Activated naive CD4-positive, alpha-beta T cell treated with anti-CD3 and anti-CD28 coated beads, Interleukin-2, amount 50 U/mL, for 16 hours (primary cell): Measurements from ENCODE around the gene CECR2.
"Not testable (repeated sequence)": the region's sequence is repeated elsewhere in the genome, so short reads cannot be mapped to it uniquely, and the experiment has no call there.

ENCODE experiments used
- DNase-seq: peaks from one replicate; pipeline ENCODE4 v3.0.0-alpha.2; 2020

Gene CECR2

DNA sequence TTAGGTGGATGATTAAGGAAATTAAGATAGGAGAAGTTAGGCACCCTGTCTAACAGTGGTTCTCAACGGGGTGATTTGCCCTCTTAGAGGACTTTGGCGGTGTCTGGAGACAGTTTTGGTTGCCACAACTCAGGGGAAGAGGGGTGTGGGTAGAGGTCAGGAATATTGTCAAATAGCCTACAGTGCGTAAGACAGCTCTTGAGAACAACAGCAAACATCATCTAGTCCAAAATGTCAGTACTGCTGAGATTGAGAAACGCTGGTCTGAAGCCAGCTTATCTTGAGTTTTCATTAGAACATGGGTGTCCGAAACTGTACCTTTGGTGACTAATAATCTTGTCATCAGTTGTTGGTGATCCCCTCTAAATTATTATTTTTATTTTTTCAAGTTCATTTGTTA is 38.4 kb downstream of the CECR2 start:
- no peak for DNase-seq

DNA sequence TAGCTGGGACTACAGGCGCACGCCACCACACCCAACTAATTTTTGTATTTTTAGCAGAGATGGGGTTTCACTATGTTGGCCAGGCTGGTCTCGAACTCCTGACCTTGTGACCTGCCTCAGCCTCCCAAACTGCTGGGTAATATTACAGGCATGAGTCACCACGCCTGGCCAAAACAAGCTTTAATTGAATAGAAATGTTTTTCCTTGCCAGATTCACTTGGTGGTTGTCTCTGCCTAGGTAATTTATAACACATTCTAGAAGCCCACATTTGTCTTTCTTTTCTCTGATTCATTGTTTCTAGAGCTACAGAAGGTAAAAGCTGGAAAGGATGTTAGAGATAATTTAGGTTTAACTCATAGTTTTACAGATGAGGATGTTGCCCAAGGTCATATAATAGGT is 41.3 kb downstream of the CECR2 start:
- no peak for DNase-seq

DNA sequence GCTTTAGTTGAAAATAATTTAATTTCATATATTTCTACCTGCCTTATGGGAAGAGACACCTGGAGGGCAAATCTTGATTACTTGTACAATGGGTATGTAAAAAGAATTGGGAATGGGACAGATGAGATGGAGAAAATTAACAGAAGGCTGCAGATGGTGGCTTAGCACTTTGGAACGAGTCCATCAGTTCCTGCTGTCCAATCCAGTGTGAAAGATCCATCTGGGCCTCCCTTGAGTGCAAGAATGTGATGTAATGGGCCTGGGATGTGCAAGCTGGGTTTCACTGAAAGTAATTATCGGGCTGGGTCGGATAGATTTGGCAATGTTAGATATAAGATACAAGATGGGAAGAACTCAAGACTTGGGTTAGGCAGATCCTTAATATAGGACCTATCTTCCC is 42.0 kb downstream of the CECR2 start:
- no peak for DNase-seq

DNA sequence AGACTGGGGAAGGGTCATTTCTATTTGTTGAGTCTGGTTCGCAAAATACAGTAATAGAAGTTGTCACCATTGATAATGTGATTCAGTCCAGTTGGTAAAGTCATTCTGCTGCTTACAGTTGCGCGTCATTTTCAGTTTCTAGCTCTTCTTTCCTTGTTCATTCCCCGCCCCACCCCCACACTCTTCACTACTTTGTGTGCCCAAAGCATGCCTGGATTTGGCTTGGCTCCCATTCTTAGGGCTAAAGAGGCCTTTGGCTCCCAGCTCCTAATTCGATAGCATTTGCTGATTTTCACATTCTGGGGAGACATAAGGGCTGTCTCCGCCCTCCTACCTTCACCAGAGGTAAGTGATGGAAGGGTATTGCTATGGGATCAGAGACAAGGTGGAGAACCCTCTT is 43.0 kb downstream of the CECR2 start:
- no peak for DNase-seq

DNA sequence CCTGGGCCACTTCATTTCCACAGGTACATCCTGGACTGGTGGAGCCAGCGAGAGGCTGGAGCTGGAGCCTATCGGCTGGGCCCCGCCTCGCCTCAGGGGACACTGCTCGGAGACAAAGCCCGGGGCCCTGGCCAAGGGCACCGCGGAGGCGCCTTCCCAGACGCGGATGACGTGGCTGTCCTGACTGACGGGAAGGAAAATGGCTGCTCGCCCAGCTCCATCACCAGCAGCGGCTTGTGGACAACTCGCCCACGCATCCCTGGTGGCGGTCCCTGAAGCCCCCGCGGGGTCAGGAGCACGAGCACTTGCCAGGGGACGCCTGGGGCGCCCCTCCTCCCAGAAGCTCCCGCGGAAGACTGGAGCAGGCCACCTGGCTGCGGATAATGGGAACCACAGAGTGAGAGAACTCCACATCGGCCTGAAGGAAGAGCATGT is 49.6 kb downstream of the CECR2 start:
- DNase-seq = no peak

DNA sequence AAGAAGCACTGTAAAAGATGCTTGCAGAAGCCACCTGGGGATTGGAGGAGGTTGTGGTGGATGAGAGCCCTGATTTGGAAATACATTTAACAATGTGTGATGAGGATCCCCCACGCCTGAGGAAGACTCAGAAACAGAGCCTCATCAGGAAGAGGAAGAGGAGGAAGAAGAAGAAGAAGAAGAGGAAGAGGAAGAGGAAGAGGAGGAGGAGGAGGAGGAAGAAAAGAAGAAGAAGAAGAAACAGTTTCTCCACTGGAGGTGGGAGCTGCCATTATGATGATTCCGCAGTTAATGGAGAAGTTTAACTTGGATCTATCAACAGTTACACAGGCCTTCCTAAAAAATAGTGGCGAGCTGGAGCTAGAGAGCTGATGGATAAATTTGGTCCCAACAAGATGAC is 50.1 kb downstream of the CECR2 start:
- no peak for DNase-seq

DNA sequence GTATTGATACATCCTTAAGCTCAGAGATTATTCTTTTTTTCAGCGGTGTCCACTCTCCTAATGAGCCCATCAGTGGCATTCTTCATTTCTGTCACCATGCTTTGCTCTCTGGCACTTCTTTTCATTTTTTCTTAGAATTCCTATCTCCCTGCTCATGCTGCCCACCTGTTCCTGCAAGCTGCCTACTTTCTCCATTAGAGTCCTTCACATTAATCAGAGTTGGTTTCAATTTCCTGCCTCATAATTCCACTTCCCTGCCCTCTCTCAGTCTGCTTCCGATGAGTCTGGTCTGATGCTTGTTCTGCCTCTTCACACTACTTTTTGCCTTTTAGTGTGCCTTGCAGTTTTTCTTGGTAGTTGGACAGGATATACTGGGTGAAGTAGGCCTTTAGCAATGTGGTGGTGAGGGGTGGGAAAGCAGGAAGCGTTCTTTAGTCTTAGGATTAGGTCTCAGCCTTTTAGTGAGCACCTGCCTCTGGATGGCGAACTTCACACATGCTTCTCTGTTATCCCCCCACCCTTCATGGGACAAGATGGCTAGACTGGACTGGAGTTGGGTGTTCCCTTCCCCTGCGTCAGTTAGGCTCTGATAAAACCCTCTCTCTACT is 53.6 kb downstream of the CECR2 start:
- DNase-seq = no peak

DNA sequence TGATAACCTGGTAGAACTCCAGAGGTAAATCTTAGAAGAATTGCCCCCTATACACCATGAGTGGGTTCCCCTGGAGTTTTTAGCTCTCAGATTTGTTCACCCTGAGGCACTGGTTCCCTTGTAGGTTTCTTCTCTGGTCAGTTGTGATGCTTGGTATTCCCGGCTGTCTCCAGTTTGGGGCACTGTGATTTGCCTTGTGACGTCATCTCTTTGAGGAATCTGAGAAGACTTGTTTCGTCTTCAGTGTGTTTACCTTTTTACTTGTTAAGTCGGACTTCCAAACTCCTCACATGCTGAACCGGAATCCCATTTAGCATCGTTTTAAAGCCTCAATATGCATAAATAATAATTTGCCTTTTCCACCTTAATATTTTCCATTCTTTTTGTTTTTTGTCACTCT is 54.4 kb downstream of the CECR2 start:
- DNase-seq = no peak

DNA sequence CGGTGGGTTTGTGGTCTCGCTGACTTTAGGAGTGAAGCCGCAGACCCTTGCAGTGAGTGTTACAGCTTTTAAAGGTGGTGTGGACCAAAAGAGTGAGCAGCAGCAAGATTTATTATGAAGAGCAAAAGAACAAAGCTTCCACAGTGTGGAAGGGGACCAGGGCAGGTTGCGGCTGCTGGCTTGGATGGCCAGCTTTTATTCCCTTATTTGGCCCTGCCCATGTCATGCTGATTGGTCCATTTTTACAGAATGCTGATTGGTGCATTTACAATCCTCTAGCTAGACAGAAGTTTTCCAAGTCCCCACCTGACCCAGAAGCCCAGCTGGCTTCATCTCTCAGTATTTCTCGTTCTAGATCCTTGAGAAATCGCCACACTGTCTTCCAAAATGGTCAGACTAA is 58.3 kb downstream of the CECR2 start:
- DNase-seq = not testable (repeated sequence)

DNA sequence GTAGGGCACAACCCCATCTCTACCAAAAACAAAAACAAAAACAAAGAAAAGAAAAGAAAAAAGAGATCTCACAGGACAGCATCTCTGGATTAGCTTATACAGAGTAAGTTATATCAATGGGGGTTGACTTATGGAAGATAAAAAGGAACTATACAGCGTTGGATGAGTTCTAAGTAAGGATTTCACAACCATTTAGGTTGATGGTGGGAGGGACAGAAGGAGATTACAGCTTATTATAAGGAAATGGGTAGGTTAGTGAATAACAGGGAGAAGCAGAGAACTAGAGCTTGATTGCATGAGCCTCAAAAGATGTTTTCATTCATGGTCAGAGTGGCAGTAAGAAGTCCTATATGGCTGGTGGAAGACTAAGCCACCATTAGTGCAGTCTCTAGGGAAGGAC is 60.3 kb downstream of the CECR2 start:
- DNase-seq = no peak

DNA sequence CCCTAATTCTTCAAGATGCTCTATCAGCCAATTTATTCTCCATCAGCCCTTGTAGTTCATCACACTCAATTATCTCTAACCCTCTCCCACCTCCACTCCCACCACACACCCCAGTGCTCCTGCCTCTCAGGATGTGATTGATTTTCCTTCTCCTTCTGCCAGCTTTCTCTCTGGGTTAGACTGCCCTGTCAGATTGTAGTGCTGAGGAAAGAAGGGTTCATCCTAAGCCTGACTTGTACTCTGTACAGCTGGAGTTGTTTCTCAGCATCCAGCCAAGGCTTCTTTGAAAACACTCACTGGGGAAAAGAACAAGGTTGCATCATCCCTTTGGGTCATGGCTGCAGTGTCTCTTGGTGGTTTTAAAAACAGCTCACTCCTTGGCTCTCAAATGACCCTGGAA is 61.2 kb downstream of the CECR2 start:
- DNase-seq = no peak

DNA sequence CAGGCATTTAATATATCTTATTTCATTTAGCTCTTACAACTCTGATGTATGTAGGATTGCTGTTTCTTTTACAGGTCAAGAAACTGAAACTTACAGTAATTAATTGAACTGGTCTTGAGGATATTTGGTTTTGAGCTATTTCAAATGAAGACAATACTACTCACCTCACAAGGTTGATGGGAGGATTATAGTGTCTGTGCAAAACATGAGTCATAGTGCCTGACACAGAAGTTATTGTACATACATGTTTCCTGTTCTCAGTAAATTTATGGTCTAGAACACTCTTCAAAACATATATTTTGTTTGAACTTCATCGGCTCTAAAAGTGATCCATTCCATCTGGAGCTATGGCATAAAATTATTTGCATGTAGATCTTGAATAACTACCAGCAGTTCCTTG is 61.9 kb downstream of the CECR2 start:
- DNase-seq = no peak

DNA sequence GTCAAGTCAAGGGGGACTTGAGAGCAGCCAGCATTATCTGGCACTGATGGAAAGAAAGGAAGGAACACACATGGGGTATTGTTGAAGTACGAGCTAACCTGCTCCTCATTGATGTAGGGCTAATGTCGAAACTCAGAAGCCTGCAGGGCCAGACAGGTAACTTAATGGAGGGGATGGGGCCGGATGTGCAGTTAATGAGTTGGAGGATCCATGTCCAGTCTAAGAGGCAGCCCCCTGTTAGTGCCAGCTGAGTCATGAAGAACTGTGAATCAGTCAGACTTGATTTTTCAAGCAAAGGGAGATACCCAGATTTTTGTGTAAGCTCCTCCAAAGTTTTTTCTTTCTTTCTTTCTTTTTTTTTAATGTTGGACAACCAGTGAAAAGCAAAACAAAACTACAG is 65.6 kb downstream of the CECR2 start:
- DNase-seq = no peak

DNA sequence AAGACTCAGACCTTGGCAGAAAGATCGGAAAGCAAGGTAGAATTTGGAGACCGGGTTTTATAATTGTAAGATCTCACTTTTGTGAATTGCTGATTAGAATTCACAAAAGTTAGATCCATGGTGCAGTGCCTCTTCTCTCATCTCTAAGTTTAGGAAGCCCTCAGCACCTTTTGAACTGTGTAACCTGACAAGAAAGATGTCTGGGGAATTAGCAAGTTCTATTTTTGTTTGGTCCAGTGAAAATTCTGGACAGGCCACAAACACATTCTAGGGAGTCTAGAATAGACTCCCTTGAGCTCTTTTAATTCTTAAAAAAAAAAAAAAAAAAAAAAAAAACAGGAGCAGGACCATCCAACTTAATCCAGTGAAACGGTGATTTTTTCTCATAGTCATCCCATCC is 66.1 kb downstream of the CECR2 start:
- DNase-seq = no peak

DNA sequence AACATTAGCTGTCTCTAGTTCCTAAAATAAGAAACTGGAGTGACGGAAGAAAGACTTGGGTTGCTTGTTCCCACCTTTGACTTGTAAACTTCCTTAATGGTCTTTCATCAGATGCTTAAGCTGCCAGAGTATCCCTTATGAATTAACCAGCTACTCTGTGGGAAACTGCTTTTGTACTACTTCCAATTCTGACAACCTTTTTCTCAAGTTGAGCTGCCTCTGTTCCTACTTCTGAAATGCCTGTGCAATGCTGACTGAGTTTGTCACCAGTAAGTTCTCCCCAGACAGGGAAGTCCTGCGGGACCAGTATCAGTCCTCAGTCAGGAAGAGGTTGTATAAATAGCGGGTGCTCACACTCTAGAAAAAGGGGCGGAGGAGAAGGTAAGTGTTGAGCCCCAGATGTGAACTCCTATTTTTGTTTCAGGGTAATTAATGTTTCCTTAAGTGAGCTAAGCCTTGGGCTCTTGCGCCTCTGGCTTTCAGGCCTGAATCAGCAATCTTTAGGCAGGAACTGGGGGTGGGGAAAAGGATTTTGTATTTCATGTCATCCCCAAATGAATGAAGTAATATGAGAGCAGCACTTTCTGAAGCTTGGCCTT is 67.2 kb downstream of the CECR2 start:
- no peak for DNase-seq

DNA sequence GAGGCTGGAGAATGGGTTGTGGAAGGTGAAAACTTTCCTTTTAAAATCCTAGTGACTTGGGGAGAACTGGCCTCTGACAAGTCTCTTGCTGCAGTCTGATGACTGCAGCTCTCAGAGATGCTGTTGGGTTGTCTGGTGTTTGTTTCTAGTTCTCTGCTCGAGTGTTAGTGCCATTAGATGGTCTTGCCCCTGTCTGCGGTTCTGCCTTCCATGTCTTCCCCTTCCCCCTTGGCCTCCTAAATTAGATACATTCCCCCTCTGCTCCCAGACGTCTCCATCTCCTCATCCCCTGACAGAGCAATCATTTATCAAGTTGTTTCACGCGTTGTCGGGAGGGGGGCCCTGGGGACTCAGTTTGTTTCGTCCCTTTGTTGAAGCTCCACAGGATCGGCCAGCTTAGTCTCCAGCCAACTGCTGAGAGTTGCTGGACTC is 67.7 kb downstream of the CECR2 start:
- no peak for DNase-seq

DNA sequence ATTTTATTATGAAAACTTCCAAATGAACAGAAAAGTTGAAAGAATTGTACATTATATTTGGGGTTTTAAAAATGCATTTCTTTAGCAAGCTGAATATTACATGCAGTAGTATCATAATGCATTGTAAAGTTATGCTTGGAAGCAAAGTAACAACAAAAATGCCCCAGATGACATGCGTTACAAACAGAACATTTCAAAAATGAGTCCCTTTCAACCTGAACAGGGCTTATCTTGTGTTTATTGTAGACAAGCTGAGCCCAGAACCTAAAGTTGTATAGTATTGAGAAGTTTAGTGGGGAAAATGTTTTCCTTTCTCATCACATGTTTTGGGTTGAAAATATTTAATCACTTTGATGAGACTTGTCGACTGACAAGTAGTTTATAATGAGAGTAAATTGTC is 68.8 kb downstream of the CECR2 start:
- DNase-seq = no peak

DNA sequence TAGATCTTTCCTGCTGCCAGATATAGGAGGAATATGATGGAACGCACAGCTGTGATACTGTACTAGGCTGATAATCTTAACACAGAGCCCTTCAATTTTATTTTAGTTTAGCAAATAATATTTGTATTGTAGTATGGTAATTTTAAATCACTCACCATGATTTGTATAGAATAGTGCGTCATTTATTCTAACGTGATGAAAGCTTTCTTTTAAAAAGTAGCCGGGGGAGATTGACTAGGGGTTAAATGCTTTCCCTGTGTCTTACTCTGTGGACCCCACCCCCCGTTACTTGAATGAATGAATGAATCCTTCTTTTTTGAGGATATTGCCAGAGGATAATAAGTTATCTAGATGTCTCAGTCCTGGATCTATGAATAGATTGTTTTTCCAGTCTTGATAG is 72.1 kb downstream of the CECR2 start:
- no peak for DNase-seq

DNA sequence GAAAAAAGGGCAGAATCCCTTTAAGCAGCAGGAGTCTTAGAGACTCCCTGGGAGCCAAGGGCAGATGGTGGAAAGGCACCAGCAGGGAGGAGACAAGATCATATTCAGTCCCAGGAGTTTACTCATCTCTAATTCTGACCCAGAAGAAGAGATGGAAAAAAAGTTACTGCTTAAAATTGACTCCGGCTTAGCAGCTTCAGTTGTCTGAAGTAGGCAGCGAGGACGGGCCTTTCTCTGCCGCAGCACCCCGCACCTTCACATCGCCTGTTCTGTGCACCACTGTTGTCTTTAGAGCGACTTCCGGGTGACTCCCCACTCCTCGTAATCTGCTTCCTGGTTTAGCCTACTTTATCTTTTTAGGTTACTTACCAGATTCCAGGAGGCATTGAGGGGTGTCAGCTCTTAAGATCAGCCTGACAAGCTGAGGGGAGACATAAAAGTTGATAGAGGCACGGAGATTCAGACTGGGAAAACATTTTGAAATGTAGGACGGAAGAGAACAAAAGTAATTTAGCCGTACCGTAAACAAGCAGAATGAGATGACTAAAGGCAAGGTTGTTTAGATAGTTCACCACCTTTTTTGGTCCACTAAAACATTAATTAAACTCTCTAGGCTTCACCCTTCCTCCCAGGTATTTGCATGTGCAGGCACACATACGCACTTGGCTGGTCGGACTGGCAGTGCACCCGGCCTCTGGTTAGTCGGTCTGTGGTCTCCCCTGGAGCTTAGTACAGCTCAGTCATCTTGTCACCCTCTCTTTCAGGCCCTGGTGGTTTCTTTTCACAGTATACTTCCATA is 74.3 kb downstream of the CECR2 start:
- no peak for DNase-seq

DNA sequence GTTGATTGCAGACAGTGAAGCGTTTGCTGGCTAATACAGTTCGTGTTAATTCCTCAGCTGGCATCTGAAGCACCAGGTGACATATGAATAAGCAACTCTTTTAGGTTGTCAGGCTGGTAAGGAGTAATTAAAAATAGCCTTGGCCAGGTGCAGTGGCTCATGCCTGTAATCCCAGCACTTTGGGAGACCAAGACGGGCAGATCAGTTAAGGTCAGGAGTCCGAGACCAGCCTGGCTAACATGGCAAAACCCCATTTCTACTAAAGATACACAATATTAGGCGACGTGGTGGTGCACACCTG is 74.9 kb downstream of the CECR2 start:
- DNase-seq = no peak

DNA sequence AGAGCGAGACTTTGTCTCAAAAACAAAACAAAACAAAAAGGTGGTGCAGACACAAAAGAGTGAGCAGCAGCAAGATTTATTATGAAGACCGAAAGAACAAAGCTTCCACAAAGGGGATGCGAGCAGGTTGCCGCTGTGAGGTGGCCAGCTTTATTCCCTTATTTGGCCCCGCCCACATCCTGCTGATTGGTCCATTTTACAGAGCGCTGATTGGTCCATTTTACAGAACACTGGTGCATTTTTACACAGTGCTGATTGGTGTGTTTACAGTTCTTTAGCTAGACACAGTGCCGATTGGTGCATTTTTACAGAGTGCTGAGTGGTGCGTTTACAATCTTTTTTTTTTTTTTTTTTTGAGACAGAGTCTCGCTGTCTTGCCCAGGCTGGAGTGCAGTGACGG is 77.4 kb downstream of the CECR2 start:
- no peak for DNase-seq

DNA sequence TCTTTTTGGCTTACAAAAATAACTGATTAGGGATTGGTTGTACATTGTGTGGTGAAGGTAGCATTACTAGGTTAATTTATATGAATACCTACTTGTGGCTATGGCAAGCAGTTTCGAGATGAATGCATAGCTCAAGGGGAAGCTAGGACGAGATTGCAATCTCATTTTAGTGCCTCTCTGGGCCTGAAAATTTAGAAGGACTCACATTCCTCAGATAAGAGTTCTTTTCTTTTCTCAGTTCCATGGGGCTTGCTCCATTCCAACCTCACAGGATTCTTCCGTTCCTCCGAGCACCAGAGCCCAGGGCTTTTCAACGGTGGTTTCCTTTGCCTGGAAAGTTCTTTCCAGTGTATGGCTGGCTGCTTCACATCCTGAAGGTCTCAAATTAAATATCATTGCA is 82.1 kb downstream of the CECR2 start:
- no peak for DNase-seq

DNA sequence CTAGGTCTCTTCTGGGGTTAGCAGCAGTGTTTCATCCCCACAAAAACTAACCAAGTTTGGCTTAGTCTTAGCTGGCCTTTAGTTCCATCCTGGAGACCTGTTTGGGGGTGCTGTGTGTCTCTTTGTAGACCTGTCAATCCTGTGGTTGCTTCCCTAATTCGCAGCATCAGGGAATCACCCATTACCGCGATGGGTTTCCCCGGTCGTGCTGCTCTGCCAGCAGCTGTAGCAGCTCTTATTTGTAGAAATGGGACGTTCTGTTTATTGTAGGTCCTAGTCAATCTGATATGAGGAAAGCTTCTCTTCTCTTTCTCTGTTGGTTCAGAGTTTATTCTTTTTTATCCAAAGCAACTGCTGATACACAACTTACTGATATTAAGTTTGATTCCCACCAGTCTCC is 91.6 kb downstream of the CECR2 start:
- no peak for DNase-seq

DNA sequence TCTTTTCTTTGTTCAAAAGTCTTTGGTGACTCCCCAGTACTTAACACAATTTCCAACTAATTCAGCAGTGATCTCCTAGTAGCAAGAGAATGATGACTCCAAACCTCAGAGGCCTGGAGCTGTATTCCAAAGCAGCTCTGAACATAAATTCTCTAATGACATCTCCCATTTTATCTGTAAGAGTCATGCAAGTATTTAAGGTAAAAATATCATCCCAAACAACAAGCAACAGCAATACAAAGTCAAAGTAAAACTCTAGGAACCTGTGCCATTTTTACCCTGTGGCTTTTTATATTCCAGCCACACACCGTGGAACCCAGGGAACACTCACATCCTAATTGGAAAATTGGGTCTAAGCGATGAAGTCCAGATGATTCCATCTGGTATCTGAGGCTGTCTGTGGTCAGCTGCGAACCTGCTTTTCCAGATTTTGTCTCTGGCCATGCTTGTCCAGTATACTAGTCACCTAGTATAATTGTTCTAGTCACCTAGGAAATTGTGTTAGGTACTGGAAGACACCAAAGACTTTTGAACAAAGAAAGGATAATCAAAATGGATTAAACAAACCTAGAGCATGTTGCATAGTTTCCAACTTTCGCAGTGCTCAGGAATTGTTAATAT is 101.7 kb downstream of the CECR2 start:
- no peak for DNase-seq
